ENCODE measurements around the gene TGFBR3. TPM values are rescaled to one million over a fixed set of nuclear protein-coding genes. Genes with fewer than 3 reads are reported as not detected.
A peak's percentile ranks its signal among the peaks of the same experiment; 100 is the strongest.

Gene TGFBR3
- 10 to 100 TPM; 13.9 to 15.3 TPM for total RNA-seq

DNA sequence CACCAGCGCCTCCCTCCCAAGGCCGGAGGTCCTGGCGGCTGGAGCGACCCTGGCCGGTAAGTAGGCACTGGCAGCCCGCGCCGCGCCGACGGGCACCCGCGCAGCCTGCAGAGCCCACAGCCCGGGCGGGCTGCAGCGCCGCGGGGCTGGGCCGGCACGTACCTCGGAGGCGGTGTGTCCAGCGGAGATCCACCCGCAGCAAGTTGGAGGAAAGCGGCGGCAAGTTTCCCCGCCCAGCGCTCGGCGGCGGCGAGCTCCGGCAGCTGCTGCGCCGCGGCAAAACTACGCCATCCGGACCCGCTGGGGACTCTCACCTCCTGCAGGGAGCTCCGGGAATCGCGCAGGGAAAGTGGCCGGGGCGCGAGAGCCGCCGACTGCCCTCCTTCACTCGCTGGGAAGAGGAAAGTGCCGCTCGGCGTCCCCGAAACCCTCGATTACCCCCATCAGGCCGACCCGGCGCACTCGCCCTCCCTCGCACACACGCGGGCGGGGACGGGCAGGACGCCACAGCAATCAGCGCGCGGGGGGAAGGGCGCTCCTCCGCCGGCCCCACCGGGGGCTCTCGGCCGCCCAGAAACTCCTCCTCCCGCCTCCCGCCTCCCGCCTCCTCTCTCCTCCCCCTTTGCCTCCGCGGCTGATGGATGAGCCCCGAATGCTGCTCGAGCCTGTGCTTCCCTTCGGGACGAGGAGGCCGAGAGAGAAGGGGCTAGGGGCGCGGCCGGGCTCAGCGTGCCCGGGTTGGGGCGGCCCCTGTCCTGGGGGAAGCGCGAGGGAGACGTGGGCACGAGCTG is at the start of gene TGFBR3:
Gene TGFBR3, minus strand, starts transcription at position 436 of the 791 bp plus-strand sequence. CDS start 24,620 bp downstream, outside the sequence.
- Mint-ChIP-seq H3K4me1 (peaks cover 19% of the 10 kb centered on the region), H3K4me3 (peak within 1 kb of the TSS; percentile 85)
- POLR2A ChIA-PET, result interaction anchor here (0.5 to 0.9 kb wide), 3 partner anchors 190 to 821 kb away, joined by 3 read pairs; no protein-coding TSS in a partner anchor

DNA sequence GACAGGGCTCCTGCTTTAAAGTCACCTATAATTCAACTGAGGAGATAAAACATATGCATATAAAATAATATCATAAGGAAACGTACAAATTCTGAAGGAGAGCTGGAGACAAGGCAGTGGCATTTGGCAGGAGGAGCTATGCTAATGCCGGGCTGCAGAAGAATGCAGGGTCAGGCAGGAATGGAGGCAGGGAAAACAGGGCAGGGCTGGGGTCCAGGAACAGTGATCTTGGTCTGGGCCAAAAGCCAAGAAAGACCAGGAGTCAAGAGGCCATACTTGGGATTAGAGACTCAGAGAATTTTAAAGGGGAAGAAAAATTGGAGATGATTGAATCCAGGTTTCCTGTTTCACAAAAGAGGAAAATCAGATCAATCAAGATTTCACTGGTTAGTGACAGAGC is 43.3 kb upstream of the TGFBR3 start:
- ATAC-seq (ENCODE audit: low read depth), result no peak
- Mint-ChIP-seq H3K4me3 (no peak overlapping the region), H3K27ac (no peak overlapping the region), H3K9me3 (no peaks in the 10 kb centered on the region), H3K4me1 (no peaks in the 10 kb centered on the region), H3K36me3 (no peaks in the 10 kb centered on the region), H3K27me3 (no peaks in the 10 kb centered on the region)
- POLR2A ChIA-PET, result no interaction called here
- no peak for DNase-seq

More for the DNA sequence above, at the start of gene TGFBR3:
- H3K27me3 Mint-ChIP-seq, result peaks cover 45% of the 10 kb centered on the region
- ATAC-seq (ENCODE audit: low read depth) (peak; percentile 75), DNase-seq (peak; percentile 73)
- peak within 1 kb of the TSS; percentile 68 for H3K27ac Mint-ChIP-seq
- no peaks in the 10 kb centered on the region for H3K36me3 Mint-ChIP-seq
- no peaks in the 10 kb centered on the region for H3K9me3 Mint-ChIP-seq

DNA sequence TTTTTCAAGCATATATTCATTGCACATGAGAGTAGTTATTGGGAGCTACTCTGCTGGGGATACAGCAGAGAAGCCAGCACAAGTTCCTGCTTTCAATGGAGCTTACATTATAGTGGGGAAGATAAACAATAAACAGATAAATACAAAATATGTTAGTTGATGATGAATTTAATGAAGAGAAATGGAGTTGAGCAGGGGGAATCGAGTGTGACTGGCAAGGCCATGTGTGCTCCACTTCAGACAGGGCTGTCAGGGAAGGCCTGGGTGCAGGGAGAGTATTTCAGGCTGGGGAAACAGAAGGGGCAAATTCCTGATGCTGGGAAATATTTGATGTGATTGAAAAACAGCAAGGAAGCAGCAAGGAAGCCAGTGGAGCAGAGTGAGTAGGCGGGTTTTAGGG is 42.1 kb upstream of the TGFBR3 start:
- peaks cover 6% of the 10 kb centered on the region for H3K4me1 Mint-ChIP-seq
- DNase-seq (no peak), ATAC-seq (ENCODE audit: low read depth) (no peak)
- POLR2A ChIA-PET, result no interaction called here
- H3K36me3 Mint-ChIP-seq, result no peaks in the 10 kb centered on the region
- H3K9me3 Mint-ChIP-seq, result no peaks in the 10 kb centered on the region
- H3K4me3 Mint-ChIP-seq, result no peak overlapping the region
- no peaks in the 10 kb centered on the region for H3K27me3 Mint-ChIP-seq
- no peak overlapping the region for H3K27ac Mint-ChIP-seq

DNA sequence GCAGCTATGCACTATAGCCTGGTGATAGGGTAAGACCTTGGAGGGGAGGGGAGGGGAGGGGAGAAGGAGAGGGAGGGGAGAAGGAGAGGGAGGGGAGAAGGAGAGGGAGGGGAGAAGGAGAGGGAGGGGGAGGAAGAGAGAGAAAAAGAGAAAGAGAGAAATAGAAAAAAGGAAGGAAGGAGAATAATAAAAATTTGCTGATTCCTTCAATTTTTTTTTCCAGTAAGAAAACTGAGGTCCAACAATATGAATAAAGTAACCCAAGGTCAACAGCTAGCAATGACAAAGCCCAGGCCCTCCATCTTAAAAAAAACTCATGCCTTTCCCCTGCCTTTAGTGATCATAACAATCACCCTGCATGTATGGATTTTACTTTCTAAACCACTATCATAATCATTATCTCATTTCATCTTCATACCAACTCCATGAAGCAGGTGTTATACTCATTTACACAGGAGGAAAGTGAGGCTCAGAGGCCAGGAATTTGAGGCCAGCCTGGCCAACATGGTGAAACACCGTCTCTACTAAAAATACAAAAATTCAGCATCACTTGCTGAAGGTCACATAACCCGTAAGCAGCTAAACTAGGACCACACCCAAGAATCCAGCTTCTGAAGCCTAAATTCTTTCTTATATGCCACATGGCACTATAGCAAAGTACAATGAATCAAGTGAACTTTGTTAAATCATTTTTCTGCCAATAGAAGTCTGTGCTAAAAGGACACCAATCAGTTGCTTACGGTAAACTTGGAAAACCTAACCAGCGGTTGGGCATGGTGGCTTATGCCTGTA is 39.9 kb upstream of the TGFBR3 start:
- Mint-ChIP-seq H3K27me3 (peaks cover 2% of the 10 kb centered on the region), H3K4me1 (peaks cover 6% of the 10 kb centered on the region), H3K36me3 (no peaks in the 10 kb centered on the region), H3K27ac (no peak overlapping the region), H3K9me3 (no peaks in the 10 kb centered on the region), H3K4me3 (no peak overlapping the region)
- ATAC-seq (ENCODE audit: low read depth), result no peak
- POLR2A ChIA-PET, result no interaction called here
- no peak for DNase-seq

DNA sequence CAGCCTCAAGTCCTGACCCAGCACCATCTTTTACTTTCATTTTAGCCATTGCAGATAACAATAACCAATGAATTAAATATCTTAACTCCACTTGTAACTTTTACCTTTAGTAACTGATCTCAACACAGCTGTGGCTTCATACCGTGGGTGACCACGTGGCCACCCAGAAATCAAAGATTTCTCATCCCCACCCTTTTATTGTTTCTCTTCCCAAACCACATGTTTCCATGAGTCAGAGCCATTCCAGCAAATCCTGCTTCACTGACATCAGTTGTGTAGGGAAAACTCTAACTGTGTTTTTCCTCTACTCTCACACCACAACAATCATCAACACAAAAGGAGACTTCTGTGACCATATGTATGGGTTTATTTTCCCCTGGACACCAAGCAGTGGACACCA is 38.2 kb upstream of the TGFBR3 start:
- no peak for ATAC-seq (ENCODE audit: low read depth)
- H3K27ac Mint-ChIP-seq, result no peak overlapping the region

DNA sequence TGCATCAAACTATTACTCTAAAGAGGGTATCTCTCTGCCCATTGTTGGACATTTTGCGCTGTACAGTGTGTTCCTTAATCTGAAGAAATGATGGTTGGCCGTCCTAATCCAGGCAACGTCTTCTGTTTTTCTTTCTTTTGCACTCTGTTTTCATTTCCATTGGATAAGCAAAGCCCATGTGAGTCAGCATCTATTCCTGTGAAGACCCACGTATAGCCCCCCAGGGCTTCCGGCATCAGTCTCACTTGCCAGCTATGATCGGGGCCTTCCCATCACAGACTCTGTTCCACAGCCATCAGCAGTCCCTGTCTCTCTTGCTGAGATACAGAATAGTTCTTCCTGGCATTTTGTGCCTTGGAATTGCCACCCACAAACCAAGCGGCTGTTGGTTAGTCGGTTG is 34.0 kb upstream of the TGFBR3 start:
- Mint-ChIP-seq H3K36me3 (no peaks in the 10 kb centered on the region), H3K27ac (no peak overlapping the region), H3K9me3 (no peaks in the 10 kb centered on the region), H3K4me3 (no peak overlapping the region), H3K4me1 (peaks cover 6% of the 10 kb centered on the region), H3K27me3 (peaks cover 2% of the 10 kb centered on the region)
- no peak for ATAC-seq (ENCODE audit: low read depth)
- POLR2A ChIA-PET, result no interaction called here
- no peak for DNase-seq

More for the DNA sequence above, 38.2 kb upstream of the TGFBR3 start:
- Mint-ChIP-seq H3K4me3 (no peak overlapping the region), H3K27me3 (peaks cover 2% of the 10 kb centered on the region), H3K36me3 (no peaks in the 10 kb centered on the region), H3K9me3 (no peaks in the 10 kb centered on the region), H3K4me1 (peaks cover 6% of the 10 kb centered on the region)
- POLR2A ChIA-PET, result no interaction called here
- no peak for DNase-seq

DNA sequence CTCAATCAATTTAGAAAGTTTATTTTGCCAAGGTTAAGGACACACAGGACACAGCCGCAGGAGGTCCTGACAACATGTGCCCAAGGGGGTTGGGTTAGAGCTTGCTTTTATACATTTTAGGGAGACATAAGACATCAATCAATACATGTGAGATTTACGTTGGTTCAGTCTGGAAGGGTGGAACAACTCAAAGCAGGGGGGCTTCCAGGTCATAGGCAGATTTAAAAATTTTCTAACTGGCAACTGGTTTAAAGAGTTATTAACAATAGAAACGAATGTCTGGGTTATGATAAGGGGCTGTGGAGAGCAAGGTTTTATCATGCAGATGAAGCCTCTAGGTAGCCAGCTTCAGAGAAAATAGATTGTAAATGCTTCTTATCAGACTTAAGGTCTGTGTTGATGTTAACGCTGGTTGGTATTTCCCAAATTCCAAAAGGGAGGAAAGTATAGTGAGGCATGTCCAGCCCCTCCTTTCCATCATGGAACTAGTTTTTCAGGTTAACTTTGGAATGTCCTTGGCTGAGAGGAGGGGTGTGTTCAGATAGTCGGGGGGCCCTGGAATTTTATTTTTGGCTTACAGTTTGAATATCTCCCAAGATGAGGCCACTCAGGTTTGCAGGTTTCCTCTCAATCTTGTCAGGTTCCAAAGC is 31.0 kb upstream of the TGFBR3 start:
- Mint-ChIP-seq H3K9me3 (no peaks in the 10 kb centered on the region), H3K27me3 (peaks cover 11% of the 10 kb centered on the region), H3K4me1 (no peaks in the 10 kb centered on the region), H3K27ac (no peak overlapping the region), H3K36me3 (no peaks in the 10 kb centered on the region), H3K4me3 (no peak overlapping the region)
- no peak for ATAC-seq (ENCODE audit: low read depth)
- DNase-seq, result no peak
- POLR2A ChIA-PET, result no interaction called here

DNA sequence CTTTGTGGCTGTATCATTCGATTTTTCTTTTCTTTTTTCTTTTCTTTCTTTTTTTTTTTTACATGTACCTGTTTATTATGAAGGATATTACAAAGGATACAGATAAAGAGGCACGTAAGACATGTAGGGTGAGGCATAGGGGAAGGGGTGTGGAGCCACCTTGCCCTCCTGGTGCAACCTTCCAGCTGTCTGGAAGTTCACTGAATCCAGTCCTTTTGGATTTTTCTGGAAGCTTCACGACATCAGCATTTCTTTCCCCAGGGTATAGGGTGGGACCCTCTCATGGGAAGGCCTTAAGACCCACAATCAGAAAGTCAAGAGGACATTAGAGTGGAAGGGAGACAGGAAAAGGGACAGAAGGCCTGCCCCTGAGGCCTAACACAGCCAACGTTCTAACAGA is 30.1 kb upstream of the TGFBR3 start:
- no peaks in the 10 kb centered on the region for H3K4me1 Mint-ChIP-seq
- H3K4me3 Mint-ChIP-seq, result no peak overlapping the region
- H3K36me3 Mint-ChIP-seq, result no peaks in the 10 kb centered on the region
- peaks cover 11% of the 10 kb centered on the region for H3K27me3 Mint-ChIP-seq
- no peaks in the 10 kb centered on the region for H3K9me3 Mint-ChIP-seq
- ATAC-seq (ENCODE audit: low read depth) (no peak), DNase-seq (no peak)
- no peak overlapping the region for H3K27ac Mint-ChIP-seq
- POLR2A ChIA-PET, result no interaction called here

DNA sequence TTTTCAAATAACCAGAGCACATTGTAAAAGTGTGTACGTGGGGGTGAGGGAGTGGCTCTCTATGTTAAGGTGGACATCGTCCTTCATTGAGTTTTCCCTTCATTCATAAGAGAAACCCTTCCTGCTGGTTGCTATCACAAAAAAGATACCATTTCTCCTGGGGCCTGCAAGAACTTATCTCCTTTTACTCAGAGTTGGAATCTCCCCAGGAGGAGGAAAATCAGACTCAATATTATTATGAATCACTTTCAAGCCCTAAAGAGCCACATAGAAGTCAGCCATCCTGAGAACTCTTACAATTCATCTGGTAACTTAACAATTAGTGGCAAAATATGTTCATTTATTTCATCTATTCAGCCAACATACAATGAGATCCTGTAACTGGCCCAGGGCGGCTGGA is 27.1 kb upstream of the TGFBR3 start:
- peaks cover 16% of the 10 kb centered on the region for H3K27me3 Mint-ChIP-seq
- H3K4me1 Mint-ChIP-seq, result no peaks in the 10 kb centered on the region
- no peak overlapping the region for H3K27ac Mint-ChIP-seq
- H3K36me3 Mint-ChIP-seq, result no peaks in the 10 kb centered on the region
- no peak overlapping the region for H3K4me3 Mint-ChIP-seq
- ATAC-seq (ENCODE audit: low read depth) (no peak), DNase-seq (no peak)
- no peaks in the 10 kb centered on the region for H3K9me3 Mint-ChIP-seq
- POLR2A ChIA-PET, result no interaction called here

DNA sequence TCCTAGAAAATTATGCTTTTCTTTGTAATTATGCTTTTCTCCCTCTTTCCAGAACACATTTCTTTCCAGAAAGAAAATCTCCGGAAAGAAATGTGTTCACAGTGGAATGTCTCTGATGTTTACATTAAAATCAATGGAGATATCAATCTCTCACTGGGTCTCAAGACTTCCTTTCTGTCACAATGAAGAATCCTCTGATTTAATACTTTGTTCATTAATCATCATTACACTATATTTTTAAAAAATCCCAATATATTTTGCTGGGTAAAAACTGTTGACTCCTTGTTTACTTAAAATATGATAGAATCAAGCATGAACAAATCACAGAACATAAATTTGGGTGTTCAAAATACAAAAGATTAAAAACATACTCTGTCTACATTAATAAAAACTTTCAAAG is 26.3 kb upstream of the TGFBR3 start:
- peaks cover 16% of the 10 kb centered on the region for H3K27me3 Mint-ChIP-seq
- DNase-seq, result no peak
- no peaks in the 10 kb centered on the region for H3K9me3 Mint-ChIP-seq
- H3K4me3 Mint-ChIP-seq, result no peak overlapping the region
- no peaks in the 10 kb centered on the region for H3K4me1 Mint-ChIP-seq
- H3K27ac Mint-ChIP-seq, result no peak overlapping the region
- POLR2A ChIA-PET, result no interaction called here
- no peaks in the 10 kb centered on the region for H3K36me3 Mint-ChIP-seq
- ATAC-seq (ENCODE audit: low read depth), result no peak

DNA sequence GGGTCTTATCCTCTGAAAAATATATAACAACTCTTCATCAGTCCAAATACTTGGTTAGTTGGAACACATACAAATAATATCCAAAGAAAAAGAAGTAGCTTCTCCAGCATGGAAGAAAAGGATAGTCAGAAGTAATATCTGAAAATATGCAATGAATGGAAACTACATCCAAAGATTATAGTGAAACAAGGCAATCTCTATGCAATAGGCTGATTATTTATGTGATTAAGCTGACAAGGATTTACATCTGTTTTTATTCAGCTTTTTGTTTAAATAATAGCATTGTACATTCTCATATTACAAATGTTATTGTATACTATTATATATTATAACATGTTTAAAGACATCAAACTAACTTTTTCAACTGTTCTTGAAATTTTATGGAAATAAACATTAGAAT is 15.3 kb upstream of the TGFBR3 start:
- no peaks in the 10 kb centered on the region for H3K4me1 Mint-ChIP-seq
- no peak for ATAC-seq (ENCODE audit: low read depth)
- DNase-seq, result no peak
- no peaks in the 10 kb centered on the region for H3K36me3 Mint-ChIP-seq
- H3K9me3 Mint-ChIP-seq, result no peaks in the 10 kb centered on the region
- H3K4me3 Mint-ChIP-seq, result no peak overlapping the region
- POLR2A ChIA-PET, result no interaction called here
- H3K27me3 Mint-ChIP-seq, result peaks cover 23% of the 10 kb centered on the region
- H3K27ac Mint-ChIP-seq, result no peak overlapping the region

DNA sequence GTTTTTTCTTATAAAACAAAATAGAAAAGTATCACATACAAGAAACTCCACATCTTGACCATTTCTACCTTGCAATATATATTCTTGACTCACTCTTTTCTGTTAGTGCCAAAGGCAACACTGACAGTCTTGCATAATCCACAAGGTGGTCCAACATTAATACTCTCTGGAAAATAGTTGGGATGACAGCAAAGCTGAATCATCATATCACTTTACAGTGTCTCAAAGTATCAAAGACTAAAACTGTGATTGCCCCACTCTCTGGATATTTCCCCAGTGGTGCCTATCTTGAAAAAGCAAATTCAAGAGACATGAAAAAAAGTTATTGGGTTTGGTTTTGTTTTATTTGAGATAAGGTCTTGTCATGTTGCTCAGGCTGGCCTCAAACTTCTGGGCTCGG is 14.6 kb upstream of the TGFBR3 start:
- Mint-ChIP-seq H3K4me3 (no peak overlapping the region), H3K9me3 (no peaks in the 10 kb centered on the region), H3K27me3 (peaks cover 28% of the 10 kb centered on the region), H3K36me3 (no peaks in the 10 kb centered on the region), H3K4me1 (peaks cover 4% of the 10 kb centered on the region), H3K27ac (no peak overlapping the region)
- no peak for ATAC-seq (ENCODE audit: low read depth)
- POLR2A ChIA-PET, result no interaction called here
- no peak for DNase-seq

DNA sequence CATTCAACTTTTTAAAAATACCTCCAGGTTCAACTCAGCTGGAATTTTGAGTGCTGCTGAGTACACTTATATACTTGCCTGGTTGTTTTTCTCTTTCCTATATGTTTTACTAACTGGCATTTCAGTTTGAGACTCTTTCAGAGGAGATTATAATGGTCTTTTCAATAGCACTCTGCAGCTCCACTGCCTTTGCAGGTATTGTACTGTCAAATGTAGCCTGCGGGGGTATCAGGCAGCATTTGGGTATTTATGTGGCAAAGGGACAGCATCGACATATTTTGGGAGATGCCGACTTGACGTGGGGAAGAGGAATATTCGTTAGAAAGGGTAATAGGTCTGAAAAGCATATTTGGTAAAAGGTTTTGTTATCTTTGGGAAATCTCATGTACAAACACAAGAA is 11.1 kb upstream of the TGFBR3 start:
- ATAC-seq (ENCODE audit: low read depth) (no peak), DNase-seq (no peak)
- no peak overlapping the region for H3K4me3 Mint-ChIP-seq
- no peaks in the 10 kb centered on the region for H3K36me3 Mint-ChIP-seq
- H3K27me3 Mint-ChIP-seq, result peaks cover 43% of the 10 kb centered on the region
- POLR2A ChIA-PET, result interaction anchor here (0.6 kb wide), 1 partner anchor 79 kb away, joined by 5 read pairs; no protein-coding TSS in a partner anchor
- peaks cover 8% of the 10 kb centered on the region for H3K4me1 Mint-ChIP-seq
- H3K9me3 Mint-ChIP-seq, result peaks cover 3% of the 10 kb centered on the region
- no peak overlapping the region for H3K27ac Mint-ChIP-seq
